HepG2 (cell line): ENCODE measurements around the gene ALOX5AP. TPM values are rescaled to one million over a fixed set of nuclear protein-coding genes. Genes with fewer than 3 reads are reported as not detected.

ENCODE experiments used
- AHDC1 ChIP-seq: sonication (generic); formaldehyde crosslinking; IDR thresholded peaks from 2 replicates; pipeline ENCODE4 v1.5.1; 2020; ENCODE audit warnings: mild to moderate bottlenecking, missing genetic modification reagents, borderline replicate concordance
- BCL3 ChIP-seq: sonication (generic); formaldehyde crosslinking; IDR thresholded peaks from 2 replicates; pipeline ENCODE4 v1.5.1; 2020; ENCODE audit warnings: mild to moderate bottlenecking, missing genetic modification reagents, moderate library complexity
- CENPT ChIP-seq: sonication (generic); formaldehyde crosslinking; IDR thresholded peaks from 2 replicates; pipeline ENCODE4 v1.8.0; 2022; ENCODE audit warnings: low read depth, mild to moderate bottlenecking, moderate library complexity, missing genetic modification reagents
- CENPX ChIP-seq: sonication (generic); formaldehyde crosslinking; IDR thresholded peaks from 2 replicates; pipeline ENCODE4 v1.9.0; 2021; ENCODE audit warnings: mild to moderate bottlenecking, missing genetic modification reagents, moderate library complexity
- EEA1 ChIP-seq: sonication (generic); formaldehyde crosslinking; IDR thresholded peaks from 2 replicates; pipeline ENCODE4 v1.5.1; 2020; ENCODE audit warnings: mild to moderate bottlenecking, missing genetic modification reagents, borderline replicate concordance
- HDAC1 ChIP-seq: sonication (generic); formaldehyde crosslinking; IDR thresholded peaks from 2 replicates; pipeline ENCODE4 v1.5.1; 2020; ENCODE audit warnings: mild to moderate bottlenecking, missing genetic modification reagents
- KDM3A ChIP-seq: IDR thresholded peaks from 2 replicates; pipeline ENCODE4 v1.6.1; 2018; ENCODE audit warnings: low read depth, missing compliant biosample characterization
- MAFG ChIP-seq: sonication (generic); formaldehyde crosslinking; IDR thresholded peaks from 2 replicates; pipeline ENCODE4 v1.5.1; 2020; ENCODE audit warnings: mild to moderate bottlenecking, missing genetic modification reagents
- MED1 ChIP-seq: sonication (generic); formaldehyde crosslinking; IDR thresholded peaks from 2 replicates; pipeline ENCODE4 v1.4.0; 2020; ENCODE audit warnings: missing genetic modification reagents
- MEIS2 ChIP-seq: sonication (generic); formaldehyde crosslinking; IDR thresholded peaks from 2 replicates; pipeline ENCODE4 v1.9.0; 2021; ENCODE audit warnings: mild to moderate bottlenecking, missing genetic modification reagents
- MTA1 ChIP-seq: sonication (generic); formaldehyde crosslinking; IDR thresholded peaks from 2 replicates; pipeline ENCODE4 v1.4.0; 2020; ENCODE audit warnings: missing genetic modification reagents, mild to moderate bottlenecking, borderline replicate concordance
- NFKB2 ChIP-seq: sonication (generic); formaldehyde crosslinking; IDR thresholded peaks from 2 replicates; pipeline ENCODE4 v1.4.0; 2020; ENCODE audit warnings: missing genetic modification reagents, borderline replicate concordance
- NFKBIZ ChIP-seq: IDR thresholded peaks from 2 replicates; pipeline ENCODE4 v1.6.1; 2018; ENCODE audit warnings: missing genetic modification reagents, missing compliant biosample characterization
- RARA ChIP-seq: IDR thresholded peaks from 2 replicates; pipeline ENCODE4 v1.6.1; 2016; ENCODE audit warnings: missing genetic modification reagents, missing compliant biosample characterization
- TGIF2 ChIP-seq: IDR thresholded peaks from 2 replicates; pipeline ENCODE4 v1.6.1; 2016; ENCODE audit warnings: control low read depth, missing compliant biosample characterization
- ZNF30 ChIP-seq: sonication (generic); formaldehyde crosslinking; IDR thresholded peaks from 2 replicates; pipeline ENCODE4 v1.5.0; 2020; ENCODE audit warnings: mild to moderate bottlenecking, missing genetic modification reagents
- ZNF343 ChIP-seq: sonication (generic); formaldehyde crosslinking; IDR thresholded peaks from 2 replicates; pipeline ENCODE4 v1.4.0; 2020; ENCODE audit warnings: mild to moderate bottlenecking, missing genetic modification reagents
- ZNF549 ChIP-seq: sonication (generic); formaldehyde crosslinking; IDR thresholded peaks from 2 replicates; pipeline ENCODE4 v1.5.0; 2020; ENCODE audit warnings: missing genetic modification reagents
- ZNF567 ChIP-seq: sonication (generic); formaldehyde crosslinking; IDR thresholded peaks from 2 replicates; pipeline ENCODE4 v1.8.1; 2023; ENCODE audit warnings: mild to moderate bottlenecking, missing genetic modification reagents, borderline replicate concordance
- ZNF687 ChIP-seq: sonication (generic); formaldehyde crosslinking; IDR thresholded peaks from 2 replicates; pipeline ENCODE4 v1.5.1; 2020; ENCODE audit warnings: mild to moderate bottlenecking, missing genetic modification reagents, moderate library complexity
- ZNF749 ChIP-seq: sonication (generic); formaldehyde crosslinking; IDR thresholded peaks from 2 replicates; pipeline ENCODE4 v1.8.0; 2022; ENCODE audit warnings: mild to moderate bottlenecking, missing genetic modification reagents, moderate library complexity, borderline replicate concordance
- polyA plus RNA-seq, 8 experiments: library from polyadenylated mRNA; depleted of rRNA in 3 of 8; stranded (reverse) in 7 of 8; unstranded in 1 of 8; fragments of >200 nt; fragmentation: Illumina TruSeq in 4 of 8; extraction: Trizol in 4 of 8; gene quantifications; 2 replicates each; pipeline versions ENCODE4 v1.2.1 to v1.2.3, GENCODE V29; 2011 to 2016; ENCODE audit warnings: low read depth in 4 of 8, missing spikeins in 1 of 8, mixed read lengths in 1 of 8; ENCODE audit not compliant: insufficient read depth in 1 of 8
- total RNA-seq, 5 experiments: library from RNA; depleted of rRNA; stranded (reverse); fragments of >200 nt; fragmentation: Illumina TruSeq; extraction: Trizol; gene quantifications; 2 replicates each; pipeline ENCODE4 v1.2.3, GENCODE V29; 2016; ENCODE audit warnings: low read depth in 1 of 5

ALOX5AP gene
- total and polyA plus RNA-seq, 2 of the 13 experiments (the other 11 are each of a cell fraction or from before 2014, with no cell fraction given): 0.97 to 1.2 TPM

- TF ChIP-seq AHDC1 (CRISPR knock-in tag) (peak; percentile 62; the same call in 1 of the 2 replicates), ZNF549 (CRISPR knock-in tag) (0 out of 2 replicates have a peak, but pooled peaks have one; percentile 34), NFKB2 (no peak), HDAC1 (CRISPR knock-in tag) (peak; percentile 61), ZNF567 (CRISPR knock-in tag) (no peak), CENPT (CRISPR knock-in tag) (no peak), NFKBIZ (CRISPR knock-in tag) (no peak), EEA1 (CRISPR knock-in tag) (no peak), MEIS2 (CRISPR knock-in tag) (no peak), TGIF2 (no peak), ZNF749 (CRISPR knock-in tag) (no peak), MTA1 (CRISPR knock-in tag) (no peak), ZNF30 (CRISPR knock-in tag) (no peak), MED1 (CRISPR knock-in tag) (peak; percentile 61), KDM3A (CRISPR knock-in tag) (no peak), ZNF687 (CRISPR knock-in tag) (no peak), CENPX (no peak), RARA (CRISPR knock-in tag) (peak; percentile 79), BCL3 (CRISPR knock-in tag) (0 out of 2 replicates have a peak, but pooled peaks have one; percentile 68), ZNF343 (CRISPR knock-in tag) (no peak), MAFG (CRISPR knock-in tag) (no peak)
These were observed 69.8 kb downstream of the ALOX5AP start (continued) for GRCh38 chr13:30805132-30805537.
